C1 segment of cervical spinal cord (tissue), 14 donors: ENCODE data around the gene MSGN1.
A peak's percentile ranks its signal among the peaks of the same experiment; 100 is the strongest.

ENCODE experiments used
- DNase-seq, 14 donors: peaks; one replicate each; lab custom pipeline; 2025; lab: John Stamatoyannopoulos, UW

Gene MSGN1

DNA sequence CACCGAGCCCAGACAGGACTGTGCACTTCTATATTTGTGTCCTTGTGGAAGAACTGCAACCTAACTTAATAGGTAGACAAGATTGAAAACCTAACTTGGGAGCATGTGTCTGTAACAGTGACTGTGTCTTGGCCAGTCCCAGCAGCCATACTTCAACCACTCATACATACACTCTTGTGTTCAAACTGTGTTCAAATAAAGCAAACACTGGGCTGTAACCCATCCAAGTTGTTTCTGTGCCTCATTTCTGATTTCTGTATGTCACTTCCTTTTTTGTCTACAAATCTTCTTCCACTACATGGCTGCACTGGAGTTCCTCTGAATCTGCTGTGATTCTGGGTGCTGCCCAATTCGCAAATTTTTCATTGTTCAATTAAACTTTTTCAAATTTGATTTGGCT lies 31.0 kb downstream of the MSGN1 start:
- DNase-seq = no peak

DNA sequence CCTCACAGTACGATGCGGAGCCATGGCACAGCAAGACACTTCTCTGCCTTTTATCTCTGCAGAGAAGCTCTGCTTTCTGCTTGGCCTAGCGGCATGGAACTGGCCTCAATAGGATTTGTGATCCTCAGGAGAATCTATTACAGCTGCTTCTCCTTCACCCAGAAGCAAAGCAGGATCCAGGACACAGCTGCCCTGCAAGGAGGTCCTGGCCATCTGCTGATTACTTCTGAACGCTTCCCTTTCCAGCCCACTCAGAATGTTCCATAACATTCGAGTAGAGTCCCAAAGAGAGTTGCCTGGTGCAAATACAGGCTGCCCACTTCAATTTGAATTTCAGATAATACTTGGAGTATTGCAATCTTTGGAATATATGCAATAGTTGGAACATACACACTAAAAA lies 33.0 kb downstream of the MSGN1 start:
- no peak for DNase-seq

- no peak for DNase-seq
These were observed 33.9 kb downstream of the MSGN1 start for GRCh38 chr2:17850151-17850550.

DNA sequence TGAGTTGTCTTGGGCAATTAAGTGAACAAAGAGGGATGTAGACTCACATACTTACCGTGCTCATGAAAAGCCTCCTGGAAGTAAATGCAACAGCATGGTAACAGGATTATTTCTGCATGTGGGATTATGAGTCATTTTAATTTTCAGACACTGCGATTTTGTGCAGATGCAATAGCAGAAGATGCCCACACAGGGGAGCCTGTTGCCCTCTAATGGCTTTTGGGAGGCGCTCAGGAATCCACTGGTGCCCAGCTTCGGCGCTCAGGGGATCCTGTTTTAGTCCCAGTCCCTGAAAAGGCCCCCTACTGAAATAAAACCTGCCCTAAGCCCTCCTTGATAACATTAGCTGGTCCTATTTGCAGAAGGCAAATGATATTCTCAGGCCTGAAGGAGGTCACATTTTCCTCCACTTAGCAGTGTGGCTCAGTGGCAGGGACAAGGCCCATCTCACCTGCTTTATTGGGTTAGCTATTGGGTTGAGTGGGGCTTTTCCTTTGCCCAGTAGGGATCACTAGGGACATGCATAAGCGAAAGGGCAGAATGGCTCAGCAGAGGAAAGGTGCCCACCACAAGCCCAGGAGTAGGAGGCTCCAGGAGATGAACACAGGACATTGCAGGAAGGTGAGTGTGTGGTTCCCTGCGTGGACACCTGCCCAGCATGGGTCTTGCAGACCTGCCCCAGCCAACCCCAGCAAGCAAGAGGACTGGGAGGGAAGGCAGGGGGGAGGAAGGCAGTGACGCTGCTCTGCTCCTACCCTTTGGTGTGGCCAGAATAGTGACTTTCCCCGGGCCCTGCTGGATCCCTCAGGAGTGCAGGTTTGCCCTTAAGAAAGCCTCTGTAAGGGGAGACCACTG lies 35.7 kb downstream of the MSGN1 start:
- DNase-seq = peak in 6 of 14 donors; percentile 6 to 35 (median 10)

GRCh38 chr2:17853799-17854198 lies 37.5 kb downstream of the MSGN1 start:
- DNase-seq = no peak

- no peak for DNase-seq
These were observed 40.8 kb downstream of the MSGN1 start for GRCh38 chr2:17857021-17857420.

DNA sequence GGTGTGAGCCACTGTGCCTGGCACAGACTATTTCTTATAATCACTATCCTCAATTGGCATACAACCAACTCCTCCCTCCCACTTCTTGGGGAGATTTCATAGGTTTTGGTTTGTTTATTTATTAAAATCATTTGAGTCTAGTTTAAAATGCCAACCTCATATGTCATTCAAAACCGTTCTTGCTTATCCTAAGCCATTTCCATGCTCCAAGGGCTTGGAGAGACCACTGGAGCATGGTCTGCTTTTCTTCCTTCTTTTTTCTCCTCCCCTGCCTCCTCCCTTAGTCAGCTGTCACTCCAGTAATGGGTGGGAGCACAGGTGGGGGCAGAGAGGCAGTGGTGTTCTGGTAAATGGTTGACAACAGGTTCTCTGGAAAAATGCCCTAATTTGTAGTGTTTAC lies 41.8 kb downstream of the MSGN1 start:
- no peak for DNase-seq

GRCh38 chr2:17863539-17863938 lies 47.3 kb downstream of the MSGN1 start:
- no peak for DNase-seq

GRCh38 chr2:17864676-17865075 lies 48.4 kb downstream of the MSGN1 start:
- no peak for DNase-seq

- no peak for DNase-seq
These were observed 50.9 kb downstream of the MSGN1 start for GRCh38 chr2:17867133-17867532.
